H9 (cell line): ENCODE results near the gene DOCK11. TPM values are rescaled to one million over a fixed set of nuclear protein-coding genes. Genes with fewer than 3 reads are reported as not detected.

ENCODE experiments used
- DNase-seq: peaks from one replicate; pipeline ENCODE4 v3.0.0-alpha.2; 2017
- H2AFZ ChIP-seq: one replicate; pipeline ENCODE4 v1.6.1; 2013; ENCODE audit warnings: mild to moderate bottlenecking, low read length, control low read depth, moderate library complexity
- H2AK5ac ChIP-seq: 2 replicates; pipeline ENCODE4 v1.6.1; 2013; ENCODE audit warnings: low read length, control low read depth, mixed read lengths; ENCODE audit not compliant: insufficient read length
- H2BK120ac ChIP-seq: one replicate; pipeline ENCODE4 v1.6.1; 2013; ENCODE audit warnings: low read depth, mild to moderate bottlenecking, low read length, control low read depth, inconsistent platforms; ENCODE audit not compliant: poor library complexity, severe bottlenecking
- H2BK12ac ChIP-seq: 2 replicates; pipeline ENCODE4 v1.6.1; 2013; ENCODE audit warnings: low read length, control low read depth, mixed read lengths, low read depth; ENCODE audit not compliant: insufficient read length
- H2BK15ac ChIP-seq: 2 replicates; pipeline ENCODE4 v1.6.1; 2013; ENCODE audit warnings: low read depth, low read length, control low read depth
- H2BK20ac ChIP-seq: one replicate; pipeline ENCODE4 v1.6.1; 2013; ENCODE audit warnings: low read depth, mild to moderate bottlenecking, low read length, control low read depth, inconsistent platforms; ENCODE audit not compliant: poor library complexity, severe bottlenecking
- H2BK5ac ChIP-seq: 2 replicates; pipeline ENCODE4 v1.6.1; 2013; ENCODE audit warnings: low read length, control low read depth, mixed read lengths; ENCODE audit not compliant: insufficient read length
- H3K14ac ChIP-seq: 2 replicates; pipeline ENCODE4 v1.6.1; 2013; ENCODE audit warnings: low read length, control low read depth; ENCODE audit not compliant: insufficient read depth
- H3K18ac ChIP-seq: 2 replicates; pipeline ENCODE4 v1.6.1; 2013; ENCODE audit warnings: low read depth, mild to moderate bottlenecking, mixed read lengths, low read length, control low read depth; ENCODE audit not compliant: insufficient read length
- H3K23ac ChIP-seq: 2 replicates; pipeline ENCODE4 v1.6.1; 2013; ENCODE audit warnings: low read length, control low read depth, mixed read lengths, low read depth; ENCODE audit not compliant: insufficient read length
- H3K23me2 ChIP-seq: 2 replicates; pipeline ENCODE4 v1.6.1; 2013; ENCODE audit warnings: low read depth, mild to moderate bottlenecking, mixed read lengths, low read length, control low read depth; ENCODE audit not compliant: insufficient read length, poor library complexity, severe bottlenecking
- H3K27ac ChIP-seq: 2 replicates; pipeline ENCODE4 v1.5.1; 2013; ENCODE audit warnings: low read length, control low read depth, mixed read lengths, low read depth; ENCODE audit not compliant: insufficient read length
- H3K27me3 ChIP-seq: 2 replicates; pipeline ENCODE4 v1.6.1; 2013; ENCODE audit warnings: low read length, control low read depth, inconsistent platforms; ENCODE audit not compliant: insufficient read depth
- H3K4ac ChIP-seq: 2 replicates; pipeline ENCODE4 v1.6.1; 2013; ENCODE audit warnings: low read depth, mild to moderate bottlenecking, control low read depth, inconsistent platforms, low read length, moderate library complexity
- H3K4me1 ChIP-seq: 2 replicates; pipeline ENCODE4 v1.6.1; 2013; ENCODE audit warnings: low read length, control low read depth, inconsistent platforms; ENCODE audit not compliant: insufficient read depth
- H3K4me2 ChIP-seq: 2 replicates; pipeline ENCODE4 v1.6.1; 2013; ENCODE audit warnings: low read length, control low read depth, mixed read lengths; ENCODE audit not compliant: insufficient read length, insufficient read depth
- H3K56ac ChIP-seq: 2 replicates; pipeline ENCODE4 v1.6.1; 2013; ENCODE audit warnings: low read depth, mild to moderate bottlenecking, mixed read lengths, low read length, control low read depth; ENCODE audit not compliant: insufficient read length
- H3K79me1 ChIP-seq: 2 replicates; pipeline ENCODE4 v1.6.1; 2013; ENCODE audit warnings: low read depth, mild to moderate bottlenecking, moderate library complexity, low read length, control low read depth, inconsistent platforms; ENCODE audit not compliant: insufficient read depth, poor library complexity, severe bottlenecking
- H3K79me2 ChIP-seq: 2 replicates; pipeline ENCODE4 v1.6.1; 2013; ENCODE audit warnings: low read length, control low read depth, inconsistent platforms; ENCODE audit not compliant: insufficient read depth
- H3K9ac ChIP-seq: 2 replicates; pipeline ENCODE4 v1.6.1; 2013; ENCODE audit warnings: low read length, control low read depth, mixed read lengths; ENCODE audit not compliant: insufficient read length; ENCODE audit errors: extremely low read depth
- H3K9me3 ChIP-seq: one replicate; pipeline ENCODE4 v1.6.1; 2013; ENCODE audit warnings: low read depth, low read length, inconsistent platforms; ENCODE audit not compliant: control insufficient read depth
- H3T11ph ChIP-seq: one replicate; pipeline ENCODE4 v1.6.1; 2013; ENCODE audit warnings: mild to moderate bottlenecking, low read length, control low read depth, inconsistent platforms
- H4K20me1 ChIP-seq: one replicate; pipeline ENCODE4 v1.6.1; 2013; ENCODE audit not compliant: control insufficient read depth, insufficient read length, insufficient read depth
- H4K5ac ChIP-seq: 2 replicates; pipeline ENCODE4 v1.6.1; 2013; ENCODE audit warnings: low read depth, mild to moderate bottlenecking, mixed read lengths, low read length, control low read depth; ENCODE audit not compliant: insufficient read length
- H4K8ac ChIP-seq: replicated peaks from 2 replicates; pipeline ENCODE4 v1.6.1; 2013; ENCODE audit warnings: low read length, control low read depth, mixed read lengths, low read depth; ENCODE audit not compliant: insufficient read length
- H4K91ac ChIP-seq: 2 replicates; pipeline ENCODE4 v1.6.1; 2013; ENCODE audit warnings: low read depth, mild to moderate bottlenecking, moderate library complexity, mixed read lengths, low read length, control low read depth; ENCODE audit not compliant: insufficient read length
- H3K27ac Mint-ChIP-seq, 3 experiments: 2 replicates in 2 of 3; 3 replicates in 1 of 3; pipeline ENCODE4 v1.8.0; 2020 to 2021; ENCODE audit warnings: mixed read lengths in 3 of 3, mild to moderate bottlenecking in 1 of 3, moderate library complexity in 1 of 3
- H3K27me3 Mint-ChIP-seq: 2 replicates; pipeline ENCODE4 v1.8.0; 2021; ENCODE audit warnings: low read depth, mild to moderate bottlenecking, moderate library complexity, mixed read lengths
- H3K36me3 Mint-ChIP-seq, 3 experiments: 2 replicates in 2 of 3; 3 replicates in 1 of 3; pipeline ENCODE4 v1.8.0; 2020 to 2021; ENCODE audit warnings: low read depth in 3 of 3, mixed read lengths in 3 of 3; ENCODE audit not compliant: insufficient read depth in 1 of 3
- H3K4me1 Mint-ChIP-seq, 2 experiments: 2 replicates each; pipeline ENCODE4 v1.8.0; 2020; ENCODE audit warnings: mixed read lengths in 2 of 2
- H3K4me3 Mint-ChIP-seq, 2 experiments: 2 replicates in 1 of 2; 3 replicates in 1 of 2; pipeline ENCODE4 v1.8.0; 2020 to 2021; ENCODE audit warnings: mild to moderate bottlenecking in 2 of 2, mixed read lengths in 2 of 2, moderate library complexity in 1 of 2
- H3K9me3 Mint-ChIP-seq, 2 experiments: 2 replicates in 1 of 2; 3 replicates in 1 of 2; pipeline ENCODE4 v1.8.0; 2020; ENCODE audit warnings: mild to moderate bottlenecking in 2 of 2, mixed read lengths in 2 of 2, moderate library complexity in 1 of 2
- whole genome bisulfite sequencing: extraction: QIAGEN DNeasy Blood & Tissue Kit; methylation state at CpG from one replicate; pipeline ENCODE4 v1.1.7; 2013; ENCODE audit warnings: missing lambda C conversion rate, low lambda C conversion rate, mixed read lengths; ENCODE audit not compliant: insufficient read length; ENCODE audit errors: extremely low coverage; 5-methylcytosine and 5-hydroxymethylcytosine counted together
- total RNA-seq: library from RNA; stranded (reverse); gene quantifications from 2 replicates; pipeline ENCODE4 v1.2.1, GENCODE V29; 2021
- TF ChIP-seq, protein P1 (sequence below): fragments of 200-600 bp; sonication (generic); conservative IDR thresholded peaks from 3 replicates; pipeline ENCODE4 v1.8.0; 2021; ENCODE audit warnings: antibody characterized with exemption, mild to moderate bottlenecking

Gene DOCK11
- total RNA-seq, 1 experiment from 2014 or later: 6.2 TPM

DNA sequence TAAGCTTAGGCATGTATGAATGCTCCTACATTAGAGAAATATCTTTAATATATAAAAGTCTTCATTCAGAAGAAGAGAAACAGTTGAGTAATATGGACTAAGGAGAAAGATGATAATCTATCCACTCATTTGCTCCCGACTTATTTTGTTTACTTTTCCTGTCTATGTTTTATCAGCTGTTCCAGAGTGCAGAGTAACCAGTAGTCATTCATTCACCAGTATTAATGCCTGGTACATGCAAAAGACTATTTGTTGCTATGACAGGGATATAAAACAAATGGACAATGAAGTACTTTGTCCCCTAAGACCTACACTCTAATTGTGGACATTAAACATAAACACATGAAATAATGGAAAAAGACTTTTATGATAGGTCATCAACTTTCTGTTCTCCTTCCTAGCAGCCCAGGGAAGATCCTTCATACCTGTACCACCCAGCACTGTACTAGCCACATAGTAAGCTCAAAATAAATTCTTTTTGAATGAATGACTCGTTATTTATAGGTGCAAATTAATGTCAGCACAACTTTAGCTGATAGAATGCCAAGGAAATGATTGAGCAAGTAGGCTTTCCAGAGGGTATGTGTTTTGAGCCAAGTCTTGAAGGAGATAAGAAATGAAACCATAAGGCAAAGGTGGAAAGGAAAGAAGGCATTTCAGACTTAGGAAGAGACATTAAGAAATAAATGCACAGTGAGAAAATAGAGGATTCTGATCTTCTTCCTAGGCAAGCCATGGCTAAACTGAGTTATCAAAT is 186.8 kb downstream of the DOCK11 start:
- no peaks in the 10 kb centered on the region for H3K27me3 Mint-ChIP-seq
- Histone ChIP-seq H2BK5ac (no peak overlapping the region), H3K23ac (no peak overlapping the region), H2AK5ac (no peak overlapping the region), H4K5ac (no peak overlapping the region), H3K79me2 (no peaks in the 10 kb centered on the region), H3K14ac (no peak overlapping the region), H2BK120ac (no peak overlapping the region), H2BK15ac (no peak overlapping the region), H4K91ac (no peak overlapping the region), H3K9ac (no peak overlapping the region), H2AFZ (no peak overlapping the region), H2BK12ac (no peak overlapping the region), H2BK20ac (no peak overlapping the region), H3K4me2 (no peak overlapping the region), H3T11ph (no peak overlapping the region), H3K23me2 (no peaks in the 10 kb centered on the region), H3K27me3 (no peaks in the 10 kb centered on the region), H3K9me3 (peaks cover 25% of the 10 kb centered on the region), H4K20me1 (no peaks in the 10 kb centered on the region), H3K27ac (no peak overlapping the region), H3K56ac (no peak overlapping the region), H3K79me1 (no peaks in the 10 kb centered on the region), H3K4ac (no peak overlapping the region), H4K8ac (no peak overlapping the region), H3K4me1 (no peaks in the 10 kb centered on the region), H3K18ac (no peak overlapping the region)
- H3K4me1 Mint-ChIP-seq: no peaks in the 10 kb centered on the region
- WGBS: no CpG with 5 or more reads among the region's 2 CpGs
- DNase-seq: no peak
- H3K27ac Mint-ChIP-seq: no peak overlapping the region
- no peak overlapping the region for H3K4me3 Mint-ChIP-seq
- peaks cover 0 to 39% of the 10 kb centered on the region in 2 experiments; a peak in 2 of 5 replicates for H3K9me3 Mint-ChIP-seq
- H3K36me3 Mint-ChIP-seq: no peaks in the 10 kb centered on the region
- TF ChIP-seq, protein P1, sequence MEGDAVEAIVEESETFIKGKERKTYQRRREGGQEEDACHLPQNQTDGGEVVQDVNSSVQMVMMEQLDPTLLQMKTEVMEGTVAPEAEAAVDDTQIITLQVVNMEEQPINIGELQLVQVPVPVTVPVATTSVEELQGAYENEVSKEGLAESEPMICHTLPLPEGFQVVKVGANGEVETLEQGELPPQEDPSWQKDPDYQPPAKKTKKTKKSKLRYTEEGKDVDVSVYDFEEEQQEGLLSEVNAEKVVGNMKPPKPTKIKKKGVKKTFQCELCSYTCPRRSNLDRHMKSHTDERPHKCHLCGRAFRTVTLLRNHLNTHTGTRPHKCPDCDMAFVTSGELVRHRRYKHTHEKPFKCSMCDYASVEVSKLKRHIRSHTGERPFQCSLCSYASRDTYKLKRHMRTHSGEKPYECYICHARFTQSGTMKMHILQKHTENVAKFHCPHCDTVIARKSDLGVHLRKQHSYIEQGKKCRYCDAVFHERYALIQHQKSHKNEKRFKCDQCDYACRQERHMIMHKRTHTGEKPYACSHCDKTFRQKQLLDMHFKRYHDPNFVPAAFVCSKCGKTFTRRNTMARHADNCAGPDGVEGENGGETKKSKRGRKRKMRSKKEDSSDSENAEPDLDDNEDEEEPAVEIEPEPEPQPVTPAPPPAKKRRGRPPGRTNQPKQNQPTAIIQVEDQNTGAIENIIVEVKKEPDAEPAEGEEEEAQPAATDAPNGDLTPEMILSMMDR: no peak
